GM21381 (cell line): ENCODE measurements around the gene SGSM1.
"Not testable (repeated sequence)": the region's sequence is repeated elsewhere in the genome, so short reads cannot be mapped to it uniquely, and the experiment has no call there.

Experiments used
- ATAC-seq: cut with Tn5 transposase; IDR thresholded peaks from one replicate; pipeline ENCODE4 v1.9.1; 2021; ENCODE audit warnings: mild to moderate bottlenecking, moderate library complexity; ENCODE audit not compliant: unreplicated experiment

SGSM1 gene

GRCh38 chr22:24887260-24887659 lies 81.2 kb downstream of the SGSM1 start:
- no peak for ATAC-seq

GRCh38 chr22:24893341-24894070 lies 87.5 kb downstream of the SGSM1 start:
- no peak for ATAC-seq

- no peak for ATAC-seq
These were observed 88.4 kb downstream of the SGSM1 start for GRCh38 chr22:24894220-24894975.

- no peak for ATAC-seq
These were observed 89.0 kb downstream of the SGSM1 start for GRCh38 chr22:24894998-24895397.

GRCh38 chr22:24901448-24901847 lies 95.4 kb downstream of the SGSM1 start:
- ATAC-seq: no peak

GRCh38 chr22:24905909-24906308 lies 99.9 kb downstream of the SGSM1 start:
- ATAC-seq: no peak

GRCh38 chr22:24907101-24907500 lies 101.1 kb downstream of the SGSM1 start:
- not testable (repeated sequence) for ATAC-seq

- ATAC-seq: no peak
These were observed 114.0 kb downstream of the SGSM1 start for GRCh38 chr22:24920029-24920428.

- no peak for ATAC-seq
These were observed 119.8 kb downstream of the SGSM1 start for GRCh38 chr22:24925586-24926427.

- ATAC-seq: no peak
These were observed 120.4 kb downstream of the SGSM1 start for GRCh38 chr22:24926428-24926725.

- no peak for ATAC-seq
These were observed 121.0 kb downstream of the SGSM1 start for GRCh38 chr22:24926849-24927579.

- no peak for ATAC-seq
These were observed 122.3 kb downstream of the SGSM1 start for GRCh38 chr22:24928322-24928721.

GRCh38 chr22:24930678-24931077 lies 124.7 kb downstream of the SGSM1 start:
- ATAC-seq: no peak

- no peak for ATAC-seq
These were observed 129.9 kb downstream of the SGSM1 start for GRCh38 chr22:24935771-24936483.

- no peak for ATAC-seq
These were observed 131.1 kb downstream of the SGSM1 start for GRCh38 chr22:24937114-24937513.

- ATAC-seq: no peak
These were observed 132.8 kb downstream of the SGSM1 start for GRCh38 chr22:24938741-24939341.

GRCh38 chr22:24942301-24942700 lies 136.3 kb downstream of the SGSM1 start:
- ATAC-seq: no peak

- ATAC-seq: no peak
These were observed 138.4 kb downstream of the SGSM1 start for GRCh38 chr22:24944217-24944937.

GRCh38 chr22:24945430-24945829 lies 139.4 kb downstream of the SGSM1 start:
- no peak for ATAC-seq
